Smooth muscle cell (in vitro differentiated cells): ENCODE data around the gene OR5AC2. TPM values are rescaled to one million over a fixed set of nuclear protein-coding genes. Genes with fewer than 3 reads are reported as not detected.

Source experiments
- DNase-seq: peaks from one replicate; lab custom pipeline; 2025; ENCODE audit not compliant: unreplicated experiment; lab: John Stamatoyannopoulos, UW
- H2AFZ ChIP-seq: fragments of 200-600 bp; sonication (generic); 2 replicates; pipeline ENCODE4 v1.6.0; 2016; ENCODE audit warnings: antibody characterized with exemption, low read depth, mild to moderate bottlenecking
- H3F3A ChIP-seq: fragments of 200-600 bp; sonication (generic); 2 replicates; pipeline ENCODE4 v1.6.0; 2017; ENCODE audit warnings: antibody characterized with exemption, low read depth
- H3K27ac ChIP-seq: fragments of 200-600 bp; sonication (generic); 2 replicates; pipeline ENCODE4 v1.5.1; 2016; ENCODE audit warnings: low read depth, mild to moderate bottlenecking
- H3K27me3 ChIP-seq: fragments of 200-600 bp; sonication (generic); 2 replicates; pipeline ENCODE4 v1.6.1; 2016; ENCODE audit warnings: low read depth, mild to moderate bottlenecking
- H3K36me3 ChIP-seq: fragments of 200-600 bp; sonication (generic); 2 replicates; pipeline ENCODE4 v1.5.1; 2016; ENCODE audit warnings: low read depth
- H3K4me1 ChIP-seq: fragments of 200-600 bp; sonication (generic); 2 replicates; pipeline ENCODE4 v1.5.1; 2016; ENCODE audit warnings: low read depth
- H3K4me2 ChIP-seq: fragments of 200-600 bp; sonication (generic); 2 replicates; pipeline ENCODE4 v1.6.0; 2016; ENCODE audit warnings: mild to moderate bottlenecking
- H3K4me3 ChIP-seq: fragments of 200-600 bp; sonication (generic); 2 replicates; pipeline ENCODE4 v1.5.1; 2016; ENCODE audit warnings: mild to moderate bottlenecking
- H3K79me2 ChIP-seq: fragments of 200-600 bp; sonication (generic); 2 replicates; pipeline ENCODE4 v1.6.0; 2016; ENCODE audit warnings: low read depth, mild to moderate bottlenecking
- H3K9ac ChIP-seq: fragments of 200-600 bp; sonication (generic); 2 replicates; pipeline ENCODE4 v1.6.0; 2016; ENCODE audit warnings: low read depth
- H3K9me3 ChIP-seq: fragments of 200-600 bp; sonication (generic); replicated peaks from 2 replicates; pipeline ENCODE4 v1.5.1; 2016; ENCODE audit warnings: low read depth
- H4K20me1 ChIP-seq: fragments of 200-600 bp; sonication (generic); 2 replicates; pipeline ENCODE4 v1.6.0; 2016; ENCODE audit warnings: low read depth
- CTCF ChIP-seq: fragments of 200-600 bp; sonication (generic); IDR thresholded peaks from 2 replicates; pipeline ENCODE4 v1.5.1; 2017; ENCODE audit warnings: borderline replicate concordance, mild to moderate bottlenecking, antibody characterized with exemption; ENCODE audit not compliant: insufficient read depth, poor library complexity, severe bottlenecking
- WGBS: methylation state at CpG from one replicate; pipeline ENCODE4 v1.1.7; 2016; ENCODE audit warnings: low lambda C conversion rate; 5-methylcytosine and 5-hydroxymethylcytosine counted together
- polyA plus RNA-seq: library from polyadenylated mRNA; unstranded; fragments of >200 nt; fragmentation: Nextera tagmentation; extraction: Ambion mirVana; gene quantifications from 2 replicates; pipeline ENCODE4 v1.2.1, GENCODE V29; 2016
- total RNA-seq: library from RNA; depleted of rRNA; stranded (reverse); fragments of >200 nt; gene quantifications from 2 replicates; pipeline ENCODE4 v1.2.3, GENCODE V29; 2014

OR5AC2 gene
- total and polyA plus RNA-seq, 2 experiments from 2014 or later = not detected

- Histone ChIP-seq H3K4me1 (no peaks in the 10 kb centered on the region), H3K27me3 (no peaks in the 10 kb centered on the region), H3K27ac (no peak overlapping the region), H3K4me3 (no peak overlapping the region), H4K20me1 (no peaks in the 10 kb centered on the region), H3K79me2 (no peaks in the 10 kb centered on the region), H3K9ac (no peak overlapping the region), H3K4me2 (no peak overlapping the region), H2AFZ (no peak overlapping the region), H3K36me3 (no peaks in the 10 kb centered on the region), H3F3A (no peaks in the 10 kb centered on the region), H3K9me3 (no peaks in the 10 kb centered on the region)
- 88% methylated on average over 1 of the region's 1 CpG for WGBS
- no peak for TF ChIP-seq CTCF
- no peak for DNase-seq
These were observed 45.6 kb upstream of the OR5AC2 start for GRCh38 chr3:98041350-98041749.

- no peak overlapping the region for H2AFZ ChIP-seq
- TF ChIP-seq CTCF = no peak
- no peak overlapping the region for H3K4me2 ChIP-seq
- no peaks in the 10 kb centered on the region for H3K79me2 ChIP-seq
- no peak for DNase-seq
- no peaks in the 10 kb centered on the region for H3K9me3 ChIP-seq
- H3K4me1 ChIP-seq = no peaks in the 10 kb centered on the region
- no peak overlapping the region for H3K9ac ChIP-seq
- WGBS = 61% methylated on average over 1 of the region's 1 CpG
- H3K27me3 ChIP-seq = no peaks in the 10 kb centered on the region
- no peaks in the 10 kb centered on the region for H3F3A ChIP-seq
- H3K4me3 ChIP-seq = no peak overlapping the region
- no peak overlapping the region for H3K27ac ChIP-seq
- H3K36me3 ChIP-seq = no peaks in the 10 kb centered on the region
- no peaks in the 10 kb centered on the region for H4K20me1 ChIP-seq
These were observed 38.4 kb upstream of the OR5AC2 start for GRCh38 chr3:98048586-98048985.

- Histone ChIP-seq H3K4me2 (no peak overlapping the region), H3K27ac (no peak overlapping the region), H3K36me3 (no peaks in the 10 kb centered on the region), H3K9me3 (no peaks in the 10 kb centered on the region), H3K4me1 (no peaks in the 10 kb centered on the region), H2AFZ (no peak overlapping the region), H3K9ac (no peak overlapping the region), H3K79me2 (no peaks in the 10 kb centered on the region), H3K4me3 (no peak overlapping the region), H4K20me1 (no peaks in the 10 kb centered on the region), H3K27me3 (no peaks in the 10 kb centered on the region), H3F3A (no peaks in the 10 kb centered on the region)
- TF ChIP-seq CTCF = no peak
- 69% methylated on average over 1 of the region's 1 CpG for WGBS
- DNase-seq = no peak
These were observed 37.7 kb upstream of the OR5AC2 start for GRCh38 chr3:98049271-98049670.

- no peaks in the 10 kb centered on the region for H3K4me1 ChIP-seq
- no peaks in the 10 kb centered on the region for H3K79me2 ChIP-seq
- no peak for TF ChIP-seq CTCF
- H3K4me3 ChIP-seq = no peak overlapping the region
- no peak overlapping the region for H3K4me2 ChIP-seq
- no peaks in the 10 kb centered on the region for H3K36me3 ChIP-seq
- no peaks in the 10 kb centered on the region for H3K9me3 ChIP-seq
- H3K27ac ChIP-seq = no peak overlapping the region
- no peak for DNase-seq
- H3K27me3 ChIP-seq = no peaks in the 10 kb centered on the region
- H2AFZ ChIP-seq = no peak overlapping the region
- H3F3A ChIP-seq = no peaks in the 10 kb centered on the region
- no peaks in the 10 kb centered on the region for H4K20me1 ChIP-seq
- H3K9ac ChIP-seq = no peak overlapping the region
These were observed 30.9 kb upstream of the OR5AC2 start for GRCh38 chr3:98056035-98056434.
